ENCODE measurements around the gene PTAR1. TPM values are rescaled to one million over a fixed set of nuclear protein-coding genes. Genes with fewer than 3 reads are reported as not detected.

The PTAR1 gene
- total RNA-seq, 1 donor from 2014 or later = 45.9 TPM

DNA sequence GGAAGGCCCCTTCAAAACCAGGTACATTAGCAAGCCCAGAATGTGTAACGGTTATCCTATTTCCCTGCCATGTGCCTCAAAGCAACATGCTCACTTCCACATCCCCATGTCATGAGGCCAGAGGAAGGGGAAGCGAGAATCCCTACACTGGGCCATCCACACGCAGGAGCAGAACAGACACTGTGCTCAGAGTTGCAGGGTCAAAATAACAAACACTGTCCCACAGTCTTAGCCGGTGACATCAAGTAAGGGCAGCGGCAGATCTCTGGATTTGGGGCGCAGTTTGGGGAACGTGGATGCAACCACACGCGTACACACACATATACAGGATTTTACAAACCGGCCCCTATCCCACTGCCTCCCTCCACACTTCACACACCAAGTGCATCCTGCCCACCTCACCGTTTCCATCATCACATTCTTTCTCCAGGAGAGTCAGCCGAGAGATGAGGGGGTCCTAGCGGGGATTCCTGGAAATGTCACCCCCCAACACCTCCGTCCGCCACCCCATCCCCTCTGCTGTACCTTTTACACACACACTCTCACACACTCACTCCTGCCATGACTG, 88.4 kb downstream of the PTAR1 start:
- H3K27ac ChIP-seq (ENCODE audit: low read depth, low read length) = no peak overlapping the region
- H3K9ac ChIP-seq (ENCODE audit: low read depth in 1 of 3, low read length in 3 of 3) = peak overlapping the region; percentile 52 to 81 (median 66)
- no peaks in the 10 kb centered on the region for H3K27me3 ChIP-seq (ENCODE audit: control insufficient read depth in 3 of 3, insufficient read depth in 3 of 3, low read length in 3 of 3)
- H3K4me3 ChIP-seq (ENCODE audit: low read length in 3 of 3) = peak overlapping the region; percentile 69 to 91 (median 78)
- H3K36me3 ChIP-seq (ENCODE audit: control insufficient read depth in 3 of 3, insufficient read depth in 3 of 3, low read length in 3 of 3) = no peaks in the 10 kb centered on the region
- H3K4me1 ChIP-seq (ENCODE audit: control insufficient read depth in 3 of 3, insufficient read depth in 3 of 3, low read length in 3 of 3) = peaks cover 8 to 20% (median 9%) of the 10 kb centered on the region in 3 donors
- H3K9me3 ChIP-seq (ENCODE audit: control insufficient read depth in 3 of 3, low read length in 3 of 3) = no peaks in the 10 kb centered on the region

DNA sequence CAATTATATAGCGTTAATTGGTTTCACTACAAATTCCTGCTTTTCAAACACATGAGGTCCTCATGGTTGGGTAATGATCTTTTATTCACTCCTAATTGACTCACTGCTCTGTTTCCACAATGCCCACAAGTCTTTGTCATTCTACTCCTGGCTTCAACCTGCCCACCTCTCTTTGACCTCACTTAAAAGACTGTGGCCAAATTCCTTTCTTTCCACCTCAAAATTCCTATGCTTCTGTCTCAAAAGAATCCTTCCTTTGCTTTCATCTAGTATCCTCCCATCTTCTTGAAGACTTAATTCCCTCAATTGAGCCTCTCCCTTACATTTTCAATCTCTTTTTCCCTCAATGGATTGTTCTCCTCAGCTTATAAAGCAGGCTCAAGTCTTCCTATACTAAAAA, 92.5 kb downstream of the PTAR1 start:
- H3K27me3 ChIP-seq (ENCODE audit: control insufficient read depth in 3 of 3, insufficient read depth in 3 of 3, low read length in 3 of 3) = no peaks in the 10 kb centered on the region
- H3K9ac ChIP-seq (ENCODE audit: low read depth in 1 of 3, low read length in 3 of 3) = no peak overlapping the region
- H3K9me3 ChIP-seq (ENCODE audit: control insufficient read depth in 3 of 3, low read length in 3 of 3) = no peaks in the 10 kb centered on the region
- no peak overlapping the region for H3K4me3 ChIP-seq (ENCODE audit: low read length in 3 of 3)
- H3K4me1 ChIP-seq (ENCODE audit: control insufficient read depth in 3 of 3, insufficient read depth in 3 of 3, low read length in 3 of 3) = peaks cover 5 to 11% (median 6%) of the 10 kb centered on the region in 3 donors
- no peaks in the 10 kb centered on the region for H3K36me3 ChIP-seq (ENCODE audit: control insufficient read depth in 3 of 3, insufficient read depth in 3 of 3, low read length in 3 of 3)
- no peak overlapping the region for H3K27ac ChIP-seq (ENCODE audit: low read depth, low read length)

DNA sequence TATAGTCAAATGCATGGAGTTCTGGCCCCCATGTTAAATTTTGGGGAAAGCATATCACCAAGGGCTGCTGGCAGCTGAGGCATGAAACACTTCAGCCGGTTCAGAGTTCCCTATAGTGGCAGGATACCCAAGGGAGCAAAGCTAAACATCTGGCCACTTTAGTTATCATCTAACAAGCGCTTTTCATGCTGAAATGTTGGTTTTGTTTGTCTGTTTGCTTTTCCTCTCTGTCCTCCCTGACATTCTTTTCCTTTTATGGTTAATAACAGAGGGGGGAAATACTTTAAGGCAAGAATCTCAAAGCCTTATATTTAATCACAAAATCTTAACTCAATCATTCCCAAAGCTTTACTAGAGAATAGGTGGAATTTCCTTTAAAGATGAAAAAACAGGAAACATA, 99.5 kb downstream of the PTAR1 start:
- Histone ChIP-seq H3K27me3 (ENCODE audit: control insufficient read depth in 3 of 3, insufficient read depth in 3 of 3, low read length in 3 of 3) (no peaks in the 10 kb centered on the region), H3K27ac (ENCODE audit: low read depth, low read length) (no peak overlapping the region), H3K9ac (ENCODE audit: low read depth in 1 of 3, low read length in 3 of 3) (no peak overlapping the region), H3K36me3 (ENCODE audit: control insufficient read depth in 3 of 3, insufficient read depth in 3 of 3, low read length in 3 of 3) (no peaks in the 10 kb centered on the region), H3K4me1 (ENCODE audit: control insufficient read depth in 3 of 3, insufficient read depth in 3 of 3, low read length in 3 of 3) (no peaks in the 10 kb centered on the region), H3K9me3 (ENCODE audit: control insufficient read depth in 3 of 3, low read length in 3 of 3) (no peaks in the 10 kb centered on the region), H3K4me3 (ENCODE audit: low read length in 3 of 3) (no peak overlapping the region)

Other genes starting within 250 kb of the PTAR1 start
- gene APBA1, start 87.6 kb downstream of the PTAR1 start, total RNA-seq = 2.6 TPM
- not detected for gene CFAP95, start 60.8 kb upstream of the PTAR1 start, total RNA-seq